HTERT RPE-1 (cell line): Measurements from ENCODE around the gene EMCN.
"Not testable (repeated sequence)": the region's sequence is repeated elsewhere in the genome, so short reads cannot be mapped to it uniquely, and the experiment has no call there.

ENCODE experiments used
- in situ Hi-C: fragments of 300-500 bp; cut with MboI; formaldehyde crosslinking; loops from 4 replicates; pipeline ENCODE4 v1.14.3; 2020; ENCODE audit warnings: low sequenced_read_pairs

Gene EMCN

DNA sequence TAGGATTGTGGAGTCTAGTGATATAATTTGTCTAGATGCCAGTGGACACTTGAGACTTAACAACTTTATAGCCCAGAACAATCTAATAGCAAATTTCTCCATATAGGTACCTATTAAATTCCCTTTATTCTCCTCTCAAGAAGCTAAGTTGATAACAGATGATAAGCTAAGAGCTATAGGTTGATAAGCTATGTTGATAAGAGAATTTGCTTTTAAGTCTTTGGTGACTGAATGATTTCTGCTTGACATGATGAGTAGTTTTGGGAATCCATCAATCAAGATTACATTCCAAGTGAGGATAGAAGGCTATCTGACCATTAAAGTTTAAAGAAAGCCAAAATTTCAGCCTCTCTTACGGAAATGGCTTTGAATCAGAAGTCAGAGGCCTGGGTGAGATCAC lies 131.6 kb downstream of the EMCN start:
- in situ Hi-C loops, result no loop called here

DNA sequence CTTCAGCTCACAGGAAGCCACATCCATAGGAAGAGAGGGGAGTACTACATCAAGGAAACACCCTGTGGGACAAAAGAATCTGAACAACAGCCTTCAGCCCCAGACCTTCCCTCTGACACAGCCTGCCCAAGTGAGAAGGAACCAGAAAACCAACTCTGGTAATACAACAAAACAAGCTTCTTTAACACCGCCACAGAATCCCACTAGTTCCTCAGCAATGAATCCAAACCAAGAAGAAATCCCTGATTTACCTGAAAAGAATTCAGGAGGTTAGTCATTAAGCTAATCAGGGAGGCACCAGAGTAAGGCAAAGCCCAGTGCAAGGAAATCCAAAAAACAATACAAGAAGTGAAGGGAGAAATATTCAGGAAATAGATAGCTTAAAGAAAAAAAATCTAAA lies 137.4 kb downstream of the EMCN start:
- in situ Hi-C loops, result not testable (repeated sequence)

GRCh38 chr4:100379583-100380105 lies 138.2 kb downstream of the EMCN start:
- in situ Hi-C loops, result no loop called here

DNA sequence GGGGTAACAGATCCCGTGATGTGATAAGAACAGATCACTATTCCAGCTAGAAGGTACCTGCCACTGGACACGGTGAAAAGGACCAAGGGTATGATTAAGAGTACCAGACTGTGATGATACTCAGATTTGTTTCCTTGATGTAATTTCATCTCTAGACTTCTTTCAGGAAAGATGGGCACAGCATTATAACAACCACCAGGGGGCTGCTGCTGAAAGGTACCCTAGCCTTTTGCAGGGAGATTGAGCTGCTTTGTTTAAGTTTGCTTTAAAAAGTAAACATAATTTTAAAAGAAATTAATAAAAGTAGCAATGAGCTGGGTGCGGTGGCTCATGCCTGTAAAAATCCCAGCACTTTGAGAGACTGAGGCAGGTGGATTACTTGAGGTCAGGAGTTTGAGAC lies 145.4 kb downstream of the EMCN start:
- in situ Hi-C loops, result no loop called here

DNA sequence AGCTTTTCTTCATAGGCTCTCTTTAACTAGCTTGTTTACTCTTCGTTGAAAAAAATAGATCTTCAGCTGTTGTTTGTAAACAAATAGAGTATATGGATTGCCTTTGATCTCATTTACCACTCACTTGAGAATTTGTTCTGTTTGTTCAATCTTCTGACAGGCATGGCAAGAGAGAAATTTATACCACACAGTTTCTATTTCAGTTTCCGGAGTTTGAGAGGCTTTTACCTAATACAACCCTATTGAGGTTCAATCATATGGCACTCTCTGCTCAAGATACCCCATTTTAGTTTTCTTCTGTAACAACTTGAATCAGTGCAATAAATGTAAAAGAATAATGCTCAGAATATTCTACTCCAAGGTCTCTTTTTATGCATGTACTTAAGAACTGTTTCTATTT lies 148.0 kb downstream of the EMCN start:
- in situ Hi-C loops, result no loop called here

GRCh38 chr4:100367451-100367850 lies 150.4 kb downstream of the EMCN start:
- in situ Hi-C loops, result no loop called here

DNA sequence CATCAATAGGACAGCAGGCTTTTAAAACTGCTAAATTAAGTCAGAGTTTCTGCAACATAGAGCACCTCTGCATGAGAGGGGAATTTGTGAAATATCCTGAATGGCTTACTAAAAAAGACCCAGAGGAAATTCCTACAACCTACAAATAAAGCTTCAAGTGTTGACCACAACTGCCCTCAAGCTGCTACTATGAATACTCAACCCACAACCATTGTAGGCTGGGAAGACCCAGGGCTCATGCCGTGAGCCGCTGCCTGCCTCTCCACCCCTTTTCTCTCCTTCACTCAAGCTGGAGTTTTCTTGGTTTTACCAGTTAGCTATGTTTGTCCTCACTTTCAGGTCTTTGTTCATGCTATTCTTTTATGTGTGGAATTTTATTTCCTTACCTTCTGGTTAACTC lies 151.6 kb downstream of the EMCN start:
- in situ Hi-C loops, result no loop called here

DNA sequence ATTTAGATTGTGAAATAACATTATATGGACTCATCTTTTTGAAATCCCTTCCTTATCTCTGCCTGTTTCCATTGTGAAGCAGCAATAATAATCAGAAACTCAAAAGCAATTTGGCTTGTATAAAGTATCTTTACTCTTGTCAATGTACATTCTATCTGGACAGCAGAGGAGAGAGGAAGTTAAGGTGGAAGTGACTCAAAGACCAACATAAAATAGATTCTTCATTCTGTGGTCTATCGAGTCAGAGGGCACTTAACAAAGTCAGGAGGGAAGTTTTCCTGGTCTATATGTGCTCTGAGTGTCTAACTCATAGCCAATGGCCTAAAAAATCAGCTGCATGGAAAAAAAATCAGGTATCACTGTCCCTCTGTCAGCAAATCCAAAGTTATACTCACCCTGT lies 155.5 kb downstream of the EMCN start:
- in situ Hi-C loops, result no loop called here

- in situ Hi-C loops, result no loop called here
Observed at GRCh38 chr4:100361336-100361735, 156.5 kb downstream of the EMCN start.

GRCh38 chr4:100360211-100360610 lies 157.6 kb downstream of the EMCN start:
- in situ Hi-C loops, result no loop called here

GRCh38 chr4:100359441-100359840 lies 158.4 kb downstream of the EMCN start:
- in situ Hi-C loops, result no loop called here

DNA sequence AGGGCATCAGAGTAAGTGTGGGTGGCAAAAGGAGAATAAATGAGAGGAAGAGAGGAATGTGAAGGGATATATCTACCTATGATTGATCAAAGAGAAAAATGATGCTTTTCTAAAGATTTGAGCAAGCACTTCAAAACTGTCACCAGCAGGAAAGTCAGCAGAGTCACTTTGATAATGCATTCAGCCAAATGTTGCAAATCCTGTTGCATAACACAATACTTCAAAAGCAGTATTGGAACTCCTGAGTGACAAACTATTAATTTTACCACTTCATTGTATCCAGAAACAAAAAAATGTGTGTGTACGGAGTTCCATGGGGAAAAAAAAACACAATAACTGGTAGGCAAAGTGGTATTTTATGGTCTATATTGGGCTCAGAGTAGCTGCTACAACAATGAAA lies 160.3 kb downstream of the EMCN start:
- in situ Hi-C loops, result no loop called here

- in situ Hi-C loops, result no loop called here
Observed at GRCh38 chr4:100356172-100356571, 161.7 kb downstream of the EMCN start.

GRCh38 chr4:100352352-100352751 lies 165.5 kb downstream of the EMCN start:
- in situ Hi-C loops, result not testable (repeated sequence)

- in situ Hi-C loops, result no loop called here
Observed at GRCh38 chr4:100348473-100348872, 169.3 kb downstream of the EMCN start.

- in situ Hi-C loops, result no loop called here
Observed at GRCh38 chr4:100347241-100347640, 170.6 kb downstream of the EMCN start.

- in situ Hi-C loops, result no loop called here
Observed at GRCh38 chr4:100345585-100345984, 172.2 kb downstream of the EMCN start.
